Spleen (tissue), 7 donors: Measurements from ENCODE around the gene EPHA5.

ENCODE experiments used
- CTCF ChIP-seq, 11 experiments: fragments of 200-600 bp in 7 of 11; fragments of 450-650 bp in 4 of 11; sonication (generic) in 4 of 11; IDR thresholded peaks in 8 of 11; conservative IDR thresholded peaks in 3 of 11; 1 replicate in 7 of 11; 2 replicates in 4 of 11; pipeline versions ENCODE4 v1.4.0 to v1.8.0; 2016 to 2021; ENCODE audit warnings: antibody characterized with exemption in 11 of 11, inconsistent platforms in 4 of 11, mild to moderate bottlenecking in 1 of 11
- POLR2A ChIP-seq, 3 donors: fragments of 450-650 bp; IDR thresholded peaks; one replicate each; pipeline ENCODE4 v1.5.1; 2017; ENCODE audit warnings: antibody characterized with exemption in 3 of 3, mild to moderate bottlenecking in 1 of 3
- POLR2AphosphoS5 ChIP-seq, 3 donors: sonication (generic); formaldehyde crosslinking; IDR thresholded peaks; one replicate each; pipeline ENCODE4 v1.5.1; 2017; ENCODE audit warnings: antibody characterized with exemption in 3 of 3
- donor health status: DM: no; HTN: no; CAD: no; lungs with moderate emphysema.
- donor health status: DM: no; HTN: no; CAD: no.
- donor health status: DM: no; HTN: no; CAD: no.

- no peak for TF ChIP-seq POLR2A (IDR thresholded peaks at IDR 0.05)
- no peak for TF ChIP-seq CTCF (IDR thresholded peaks at IDR 0.05 in 8 of 11, conservative IDR thresholded peaks at IDR 0.05 in 3 of 11)
- TF ChIP-seq POLR2AphosphoS5 (IDR thresholded peaks at IDR 0.05): no peak
These were observed 253.4 kb downstream of the EPHA5 start for GRCh38 chr4:65416891-65417290.
